ENCODE measurements around the gene SUV39H1.

SUV39H1 gene

GRCh38 chrX:48664156-48664555 lies 32.4 kb upstream of the SUV39H1 start:
- ATAC-seq: no peak
- TF ChIP-seq TSHZ2 (CRISPR knock-in tag; IDR thresholded peaks at IDR 0.05): no peak
- no peak for TF ChIP-seq CSDC2 (CRISPR knock-in tag; IDR thresholded peaks at IDR 0.05)
- TF ChIP-seq POU6F1 (CRISPR knock-in tag; IDR thresholded peaks at IDR 0.05; ENCODE audit: borderline replicate concordance, low read depth): no peak
- TF ChIP-seq OSR1 (CRISPR knock-in tag; IDR thresholded peaks at IDR 0.05): no peak
- TF ChIP-seq ZFP30 (CRISPR knock-in tag; IDR thresholded peaks at IDR 0.05): no peak
- TF ChIP-seq RARB (CRISPR knock-in tag; IDR thresholded peaks at IDR 0.05): no peak
- no peak for TF ChIP-seq ZFP3 (CRISPR knock-in tag; IDR thresholded peaks at IDR 0.05)
- no peak for TF ChIP-seq ZNF70 (CRISPR knock-in tag; IDR thresholded peaks at IDR 0.05)
- no peak for TF ChIP-seq ZNF565 (CRISPR knock-in tag; conservative IDR thresholded peaks at IDR 0.05; ENCODE audit: low read depth)
- TF ChIP-seq TOX (CRISPR knock-in tag; IDR thresholded peaks at IDR 0.05; ENCODE audit: borderline replicate concordance): no peak
- no peak for TF ChIP-seq ZNF8 (CRISPR knock-in tag; IDR thresholded peaks at IDR 0.05)
- TF ChIP-seq CREB5 (CRISPR knock-in tag; IDR thresholded peaks at IDR 0.05; ENCODE audit: low read depth): no peak
- no peak for TF ChIP-seq PATZ1 (CRISPR knock-in tag; IDR thresholded peaks at IDR 0.05; ENCODE audit: borderline replicate concordance)

- TF ChIP-seq SNAI2 (CRISPR knock-in tag; IDR thresholded peaks at IDR 0.05): no peak
- TF ChIP-seq ESRRG (CRISPR knock-in tag; IDR thresholded peaks at IDR 0.05): no peak
- no peak for TF ChIP-seq ZNF8 (CRISPR knock-in tag; IDR thresholded peaks at IDR 0.05)
- no peak for TF ChIP-seq CREB5 (CRISPR knock-in tag; IDR thresholded peaks at IDR 0.05; ENCODE audit: low read depth)
- TF ChIP-seq TSHZ2 (CRISPR knock-in tag; IDR thresholded peaks at IDR 0.05): no peak
- TF ChIP-seq ISL1 (CRISPR knock-in tag; IDR thresholded peaks at IDR 0.05): no peak
- no peak for TF ChIP-seq TCF4 (CRISPR knock-in tag; IDR thresholded peaks at IDR 0.05; ENCODE audit: borderline replicate concordance)
- TF ChIP-seq BACH2 (CRISPR knock-in tag; IDR thresholded peaks at IDR 0.05; ENCODE audit: borderline replicate concordance): no peak
- no peak for TF ChIP-seq ZNF70 (CRISPR knock-in tag; IDR thresholded peaks at IDR 0.05)
- no peak for TF ChIP-seq ZNF565 (CRISPR knock-in tag; conservative IDR thresholded peaks at IDR 0.05; ENCODE audit: low read depth)
- no peak for TF ChIP-seq RARB (CRISPR knock-in tag; IDR thresholded peaks at IDR 0.05)
- TF ChIP-seq ZFP30 (CRISPR knock-in tag; IDR thresholded peaks at IDR 0.05): no peak
- TF ChIP-seq PATZ1 (CRISPR knock-in tag; IDR thresholded peaks at IDR 0.05; ENCODE audit: borderline replicate concordance): no peak
- no peak for TF ChIP-seq CSDC2 (CRISPR knock-in tag; IDR thresholded peaks at IDR 0.05)
- no peak for TF ChIP-seq ZC3H10 (CRISPR knock-in tag; IDR thresholded peaks at IDR 0.05)
- no peak for TF ChIP-seq ARNTL (CRISPR knock-in tag; IDR thresholded peaks at IDR 0.05; ENCODE audit: borderline replicate concordance, low read depth)
- no peak for TF ChIP-seq GLIS3 (CRISPR knock-in tag; IDR thresholded peaks at IDR 0.05)
- peak; percentile 60 for ATAC-seq
Observed at GRCh38 chrX:48665991-48666390, 30.5 kb upstream of the SUV39H1 start.
